Osteocyte (in vitro differentiated cells): ENCODE data around the gene GALR3. TPM values are rescaled to one million over a fixed set of nuclear protein-coding genes. Genes with fewer than 3 reads are reported as not detected.

Source experiments
- DNase-seq: peaks from one replicate; pipeline ENCODE4 v3.0.0; 2021; ENCODE audit warnings: mixed read lengths; ENCODE audit not compliant: unreplicated experiment; ENCODE audit errors: extremely low spot score
- H3K27ac Mint-ChIP-seq: one replicate; pipeline ENCODE4 v1.8.0; 2021; ENCODE audit warnings: mild to moderate bottlenecking, mixed read lengths; ENCODE audit not compliant: unreplicated experiment
- H3K27me3 Mint-ChIP-seq: one replicate; pipeline ENCODE4 v1.8.0; 2021; ENCODE audit warnings: mixed read lengths; ENCODE audit not compliant: unreplicated experiment
- H3K36me3 Mint-ChIP-seq: one replicate; pipeline ENCODE4 v1.8.0; 2021; ENCODE audit warnings: mixed read lengths; ENCODE audit not compliant: unreplicated experiment
- H3K4me1 Mint-ChIP-seq: one replicate; pipeline ENCODE4 v1.8.0; 2021; ENCODE audit warnings: mixed read lengths; ENCODE audit not compliant: unreplicated experiment
- H3K4me3 Mint-ChIP-seq: one replicate; pipeline ENCODE4 v1.8.0; 2021; ENCODE audit warnings: mild to moderate bottlenecking, moderate library complexity, mixed read lengths; ENCODE audit not compliant: unreplicated experiment
- H3K9me3 Mint-ChIP-seq: one replicate; pipeline ENCODE4 v1.8.0; 2021; ENCODE audit warnings: mixed read lengths; ENCODE audit not compliant: unreplicated experiment
- CTCF ChIP-seq: fragments of 200-600 bp; sonication (generic); IDR thresholded peaks from 2 replicates; pipeline ENCODE4 v1.5.0; 2021; ENCODE audit warnings: antibody characterized with exemption, mild to moderate bottlenecking, moderate library complexity
- long read RNA-seq: library from polyadenylated mRNA; unstranded; transcript quantifications from one replicate; pipeline ENCODE4 v2.0.0, GENCODE V29; 2021
- total RNA-seq: library from RNA; stranded (reverse); gene quantifications from 2 replicates; pipeline ENCODE4 v1.2.1, GENCODE V29; 2021

Gene GALR3
- 0.48 and 0.63 TPM in 2 replicates for total RNA-seq
- long read RNA-seq: 0 reads

- no peak for TF ChIP-seq CTCF
- no peak within 1 kb of the TSS for H3K4me3 Mint-ChIP-seq
These were observed at the start of gene GALR3 for GRCh38 chr22:37823134-37823985. Gene GALR3 (plus strand): TSS chr22:37823382. CDS start chr22:37823407, 25 bp downstream.

GRCh38 chr22:37774728-37775127, 48.5 kb upstream of the GALR3 start:
- Mint-ChIP-seq H3K4me1 (peaks cover 14% of the 10 kb centered on the region), H3K27ac (no peak overlapping the region), H3K9me3 (no peaks in the 10 kb centered on the region), H3K36me3 (peaks cover 12% of the 10 kb centered on the region), H3K27me3 (no peaks in the 10 kb centered on the region), H3K4me3 (no peak overlapping the region)
- DNase-seq: no peak
- TF ChIP-seq CTCF: no peak

More at GRCh38 chr22:37823134-37823985, at the start of gene GALR3:
- no peak for DNase-seq
- peaks cover 2% of the 10 kb centered on the region for H3K36me3 Mint-ChIP-seq
- H3K4me1 Mint-ChIP-seq: peaks cover 5% of the 10 kb centered on the region
- no peak within 1 kb of the TSS for H3K27ac Mint-ChIP-seq
- no peaks in the 10 kb centered on the region for H3K9me3 Mint-ChIP-seq
- H3K27me3 Mint-ChIP-seq: peaks cover 6% of the 10 kb centered on the region

- H3K4me3 Mint-ChIP-seq: no peak overlapping the region
- H3K27ac Mint-ChIP-seq: no peak overlapping the region
- no peak for TF ChIP-seq CTCF
- no peaks in the 10 kb centered on the region for H3K9me3 Mint-ChIP-seq
- no peak for DNase-seq
- peaks cover 9% of the 10 kb centered on the region for H3K36me3 Mint-ChIP-seq
- H3K27me3 Mint-ChIP-seq: no peaks in the 10 kb centered on the region
- peaks cover 14% of the 10 kb centered on the region for H3K4me1 Mint-ChIP-seq
These were observed 47.2 kb upstream of the GALR3 start for GRCh38 chr22:37775785-37776638.

- no peak overlapping the region for H3K4me3 Mint-ChIP-seq
- no peak for DNase-seq
- no peak overlapping the region for H3K27ac Mint-ChIP-seq
- no peaks in the 10 kb centered on the region for H3K27me3 Mint-ChIP-seq
- no peaks in the 10 kb centered on the region for H3K9me3 Mint-ChIP-seq
- no peak for TF ChIP-seq CTCF
- H3K4me1 Mint-ChIP-seq: peaks cover 14% of the 10 kb centered on the region
- H3K36me3 Mint-ChIP-seq: peaks cover 6% of the 10 kb centered on the region
These were observed 46.6 kb upstream of the GALR3 start for GRCh38 chr22:37776639-37777005.
